SK-N-SH (cell line): ENCODE results near the gene TRAF3IP1. TPM values are rescaled to one million over a fixed set of nuclear protein-coding genes. Genes with fewer than 3 reads are reported as not detected.

Source experiments
- CTCF ChIA-PET: fragments of 300-600, 350-600 bp; formaldehyde crosslinking; extraction: SDS; loops from one replicate; lab custom pipeline; 2021; lab: Yijun Ruan, JAX
- POLR2A ChIA-PET: fragments of 350-600 bp; sonication (Branson Sonifier 250); formaldehyde crosslinking; extraction: SDS; loops from one replicate; lab custom pipeline; 2020; ENCODE audit warnings: antibody characterized with exemption, inconsistent platforms; lab: Yijun Ruan, JAX
- DNase-seq: peaks from one replicate; pipeline ENCODE4 v3.0.0; 2012
- H2AFZ ChIP-seq: fragments of 200-600 bp; sonication (generic); 2 replicates; pipeline ENCODE4 v1.8.1; 2016; ENCODE audit warnings: antibody characterized with exemption, mild to moderate bottlenecking, low read depth
- H3F3A ChIP-seq: fragments of 200-600 bp; sonication (generic); replicated peaks from 2 replicates; pipeline ENCODE3; 2016; ENCODE audit warnings: antibody characterized with exemption, mild to moderate bottlenecking; ENCODE audit not compliant: insufficient read depth
- H3K27ac ChIP-seq, 2 experiments: fragments of 200-500 bp in 1 of 2; fragments of 200-600 bp in 1 of 2; sonication (Bioruptor generic) in 1 of 2; sonication (generic), shearing (Covaris generic) in 1 of 2; 2 replicates each; pipeline versions ENCODE4 v1.5.1 to v1.6.1; 2014 to 2016; ENCODE audit warnings: low read depth in 2 of 2, inconsistent platforms in 1 of 2, low read length in 1 of 2, mild to moderate bottlenecking in 1 of 2, mixed read lengths in 1 of 2
- H3K27me3 ChIP-seq: fragments of 200-600 bp; sonication (generic), shearing (Covaris generic); 2 replicates; pipeline ENCODE4 v1.6.1; 2016; ENCODE audit warnings: mixed run types; ENCODE audit not compliant: insufficient read depth
- H3K36me3 ChIP-seq, 2 experiments: fragments of 200-500 bp in 1 of 2; fragments of 200-600 bp in 1 of 2; sonication (Bioruptor generic) in 1 of 2; sonication (generic) in 1 of 2; replicated peaks in 1 of 2; 2 replicates each; pipeline versions ENCODE3 to v1.5.1; 2014 to 2016; ENCODE audit warnings: low read length in 1 of 2, mild to moderate bottlenecking in 1 of 2; ENCODE audit not compliant: insufficient read depth in 2 of 2, control insufficient read depth in 1 of 2
- H3K4me1 ChIP-seq, 2 experiments: fragments of 200-500 bp in 1 of 2; fragments of 200-600 bp in 1 of 2; sonication (Bioruptor generic) in 1 of 2; sonication (generic), shearing (Covaris generic) in 1 of 2; 2 replicates each; pipeline versions ENCODE4 v1.5.1 to v1.6.1; 2014 to 2016; ENCODE audit warnings: low read depth in 1 of 2, low read length in 1 of 2, mixed run types in 1 of 2; ENCODE audit not compliant: insufficient read depth in 2 of 2, control insufficient read depth in 1 of 2
- H3K4me2 ChIP-seq: fragments of 200-600 bp; sonication (generic), shearing (Covaris generic); 2 replicates; pipeline ENCODE4 v1.6.1; 2017; ENCODE audit warnings: mixed run types
- H3K4me3 ChIP-seq, 2 experiments: fragments of 200-500 bp in 1 of 2; fragments of 200-600 bp in 1 of 2; sonication (Bioruptor generic) in 1 of 2; sonication (generic), shearing (Covaris generic) in 1 of 2; 2 replicates each; pipeline versions ENCODE4 v1.5.1 to v1.8.1; 2014 to 2016; ENCODE audit warnings: low read depth in 2 of 2, inconsistent platforms in 1 of 2, low read length in 1 of 2, mild to moderate bottlenecking in 1 of 2, mixed read lengths in 1 of 2, moderate library complexity in 1 of 2
- H3K79me2 ChIP-seq: fragments of 200-600 bp; sonication (generic); 2 replicates; pipeline ENCODE4 v1.8.1; 2017; ENCODE audit warnings: mild to moderate bottlenecking; ENCODE audit not compliant: insufficient read depth
- H3K9ac ChIP-seq: fragments of 200-600 bp; sonication (generic); 2 replicates; pipeline ENCODE4 v1.6.1; 2017; ENCODE audit warnings: mixed run types
- H3K9me2 ChIP-seq: fragments of 200-600 bp; sonication (generic); 2 replicates; pipeline ENCODE4 v1.6.1; 2017; ENCODE audit warnings: mixed run types
- H3K9me3 ChIP-seq: fragments of 200-600 bp; sonication (generic); 2 replicates; pipeline ENCODE4 v1.6.1; 2017; ENCODE audit warnings: mixed run types, mild to moderate bottlenecking, moderate library complexity
- H4K20me1 ChIP-seq: fragments of 200-600 bp; sonication (generic); 2 replicates; pipeline ENCODE4 v1.6.1; 2017; ENCODE audit warnings: mild to moderate bottlenecking, mixed run types; ENCODE audit not compliant: insufficient read depth
- CHD2 ChIP-seq: fragments of 150-350 bp; IDR thresholded peaks from 2 replicates; pipeline ENCODE4 v1.6.1; 2018; ENCODE audit warnings: low read length; ENCODE audit not compliant: partially characterized antibody
- EZH2phosphoT487 ChIP-seq: fragments of 200-600 bp; sonication (generic); IDR thresholded peaks from 2 replicates; pipeline ENCODE4 v1.6.1; 2017; ENCODE audit warnings: low read depth, mixed run types, mild to moderate bottlenecking, antibody characterized with exemption, moderate library complexity, borderline replicate concordance
- FOSL2 ChIP-seq: IDR thresholded peaks from 2 replicates; pipeline ENCODE4 v1.4.0; 2012; ENCODE audit warnings: low read depth, mild to moderate bottlenecking, moderate library complexity, borderline replicate concordance
- GABPA ChIP-seq: IDR thresholded peaks from 2 replicates; pipeline ENCODE4 v1.4.0; 2012; ENCODE audit warnings: low read depth, mild to moderate bottlenecking
- JUND ChIP-seq: IDR thresholded peaks from 2 replicates; pipeline ENCODE4 v1.4.0; 2012
- MEF2A ChIP-seq: IDR thresholded peaks from 2 replicates; pipeline ENCODE4 v1.4.0; 2012; ENCODE audit warnings: low read depth, borderline replicate concordance
- NFIC ChIP-seq: IDR thresholded peaks from 2 replicates; pipeline ENCODE4 v1.4.0; 2012; ENCODE audit warnings: borderline replicate concordance
- NRF1 ChIP-seq: IDR thresholded peaks from 2 replicates; pipeline ENCODE4 v1.6.1; 2012; ENCODE audit warnings: low read depth, mild to moderate bottlenecking, low read length
- RAD21 ChIP-seq: IDR thresholded peaks from 2 replicates; pipeline ENCODE4 v1.6.1; 2012; ENCODE audit warnings: mild to moderate bottlenecking, low read length
- RCOR1 ChIP-seq: fragments of 150-350 bp; IDR thresholded peaks from 2 replicates; pipeline ENCODE4 v1.6.1; 2017; ENCODE audit warnings: antibody characterized with exemption, low read length
- SIN3A ChIP-seq: IDR thresholded peaks from 2 replicates; pipeline ENCODE4 v1.6.1; 2012; ENCODE audit warnings: low read depth, mild to moderate bottlenecking, low read length, moderate library complexity, borderline replicate concordance
- TAF1 ChIP-seq: IDR thresholded peaks from 2 replicates; pipeline ENCODE4 v1.6.1; 2012; ENCODE audit warnings: low read depth, mild to moderate bottlenecking, low read length, moderate library complexity, borderline replicate concordance
- TEAD4 ChIP-seq: IDR thresholded peaks from 2 replicates; pipeline ENCODE4 v1.4.0; 2012; ENCODE audit warnings: mild to moderate bottlenecking, borderline replicate concordance; ENCODE audit not compliant: insufficient read depth
- WGBS: methylation state at CpG from one replicate; pipeline ENCODE4 v1.1.6; 2017; ENCODE audit warnings: low lambda C conversion rate; 5-methylcytosine and 5-hydroxymethylcytosine counted together
- polyA plus RNA-seq, 3 experiments: library from polyadenylated mRNA; depleted of rRNA; stranded (reverse); fragments of >200 nt; gene quantifications; 2 replicates each; pipeline ENCODE4 v1.2.3, GENCODE V29; 2012
- TF ChIP-seq, protein P1 (sequence below): fragments of 150-350 bp; IDR thresholded peaks from 2 replicates; pipeline ENCODE4 v1.6.1; 2016; ENCODE audit warnings: mild to moderate bottlenecking, low read depth, low read length
- TF ChIP-seq, protein P2 (sequence below): IDR thresholded peaks from 2 replicates; pipeline ENCODE4 v1.6.1; 2012; ENCODE audit warnings: mild to moderate bottlenecking, low read depth, low read length, moderate library complexity
- TF ChIP-seq, protein P3 (sequence below): fragments of 150-350 bp; IDR thresholded peaks from 2 replicates; pipeline ENCODE4 v1.6.1; 2017; ENCODE audit warnings: antibody characterized with exemption, low read length, low read depth, borderline replicate concordance
- TF ChIP-seq, protein P4 (sequence below): IDR thresholded peaks from 2 replicates; pipeline ENCODE4 v1.4.0; 2012; ENCODE audit warnings: low read depth, borderline replicate concordance

The TRAF3IP1 gene
- polyA plus RNA-seq, 1 of the 3 experiments (the other 2 are of a cell fraction), result 15.0 TPM

DNA sequence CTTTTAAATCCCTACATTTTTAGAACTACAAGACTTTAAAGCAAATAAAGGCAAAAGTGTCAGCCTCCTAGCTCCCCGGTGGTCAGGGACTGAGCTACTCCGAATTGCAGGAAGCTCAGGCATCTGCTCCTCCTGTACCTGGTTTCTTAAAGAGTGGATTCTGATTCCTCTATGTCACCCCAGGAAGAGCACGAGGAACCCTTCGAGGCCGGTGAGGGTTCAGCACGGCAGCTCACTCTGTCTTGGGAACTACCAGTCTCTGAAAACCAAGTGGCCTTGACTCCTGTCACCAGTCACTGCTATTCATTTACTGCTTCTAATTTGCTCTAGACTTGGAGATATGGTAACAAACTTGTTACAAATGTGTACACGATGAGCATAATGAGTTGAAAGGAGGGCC is 34.2 kb upstream of the TRAF3IP1 start (continued):
- TF ChIP-seq, protein P1, sequence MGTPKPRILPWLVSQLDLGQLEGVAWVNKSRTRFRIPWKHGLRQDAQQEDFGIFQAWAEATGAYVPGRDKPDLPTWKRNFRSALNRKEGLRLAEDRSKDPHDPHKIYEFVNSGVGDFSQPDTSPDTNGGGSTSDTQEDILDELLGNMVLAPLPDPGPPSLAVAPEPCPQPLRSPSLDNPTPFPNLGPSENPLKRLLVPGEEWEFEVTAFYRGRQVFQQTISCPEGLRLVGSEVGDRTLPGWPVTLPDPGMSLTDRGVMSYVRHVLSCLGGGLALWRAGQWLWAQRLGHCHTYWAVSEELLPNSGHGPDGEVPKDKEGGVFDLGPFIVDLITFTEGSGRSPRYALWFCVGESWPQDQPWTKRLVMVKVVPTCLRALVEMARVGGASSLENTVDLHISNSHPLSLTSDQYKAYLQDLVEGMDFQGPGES, result no peak
- TF ChIP-seq TEAD4 (no peak), TAF1 (no peak), RAD21 (no peak), NRF1 (no peak), SIN3A (no peak)
- TF ChIP-seq, protein P2, sequence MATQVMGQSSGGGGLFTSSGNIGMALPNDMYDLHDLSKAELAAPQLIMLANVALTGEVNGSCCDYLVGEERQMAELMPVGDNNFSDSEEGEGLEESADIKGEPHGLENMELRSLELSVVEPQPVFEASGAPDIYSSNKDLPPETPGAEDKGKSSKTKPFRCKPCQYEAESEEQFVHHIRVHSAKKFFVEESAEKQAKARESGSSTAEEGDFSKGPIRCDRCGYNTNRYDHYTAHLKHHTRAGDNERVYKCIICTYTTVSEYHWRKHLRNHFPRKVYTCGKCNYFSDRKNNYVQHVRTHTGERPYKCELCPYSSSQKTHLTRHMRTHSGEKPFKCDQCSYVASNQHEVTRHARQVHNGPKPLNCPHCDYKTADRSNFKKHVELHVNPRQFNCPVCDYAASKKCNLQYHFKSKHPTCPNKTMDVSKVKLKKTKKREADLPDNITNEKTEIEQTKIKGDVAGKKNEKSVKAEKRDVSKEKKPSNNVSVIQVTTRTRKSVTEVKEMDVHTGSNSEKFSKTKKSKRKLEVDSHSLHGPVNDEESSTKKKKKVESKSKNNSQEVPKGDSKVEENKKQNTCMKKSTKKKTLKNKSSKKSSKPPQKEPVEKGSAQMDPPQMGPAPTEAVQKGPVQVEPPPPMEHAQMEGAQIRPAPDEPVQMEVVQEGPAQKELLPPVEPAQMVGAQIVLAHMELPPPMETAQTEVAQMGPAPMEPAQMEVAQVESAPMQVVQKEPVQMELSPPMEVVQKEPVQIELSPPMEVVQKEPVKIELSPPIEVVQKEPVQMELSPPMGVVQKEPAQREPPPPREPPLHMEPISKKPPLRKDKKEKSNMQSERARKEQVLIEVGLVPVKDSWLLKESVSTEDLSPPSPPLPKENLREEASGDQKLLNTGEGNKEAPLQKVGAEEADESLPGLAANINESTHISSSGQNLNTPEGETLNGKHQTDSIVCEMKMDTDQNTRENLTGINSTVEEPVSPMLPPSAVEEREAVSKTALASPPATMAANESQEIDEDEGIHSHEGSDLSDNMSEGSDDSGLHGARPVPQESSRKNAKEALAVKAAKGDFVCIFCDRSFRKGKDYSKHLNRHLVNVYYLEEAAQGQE, result no peak
- TF ChIP-seq, protein P3, sequence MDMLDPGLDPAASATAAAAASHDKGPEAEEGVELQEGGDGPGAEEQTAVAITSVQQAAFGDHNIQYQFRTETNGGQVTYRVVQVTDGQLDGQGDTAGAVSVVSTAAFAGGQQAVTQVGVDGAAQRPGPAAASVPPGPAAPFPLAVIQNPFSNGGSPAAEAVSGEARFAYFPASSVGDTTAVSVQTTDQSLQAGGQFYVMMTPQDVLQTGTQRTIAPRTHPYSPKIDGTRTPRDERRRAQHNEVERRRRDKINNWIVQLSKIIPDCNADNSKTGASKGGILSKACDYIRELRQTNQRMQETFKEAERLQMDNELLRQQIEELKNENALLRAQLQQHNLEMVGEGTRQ, result no peak

DNA sequence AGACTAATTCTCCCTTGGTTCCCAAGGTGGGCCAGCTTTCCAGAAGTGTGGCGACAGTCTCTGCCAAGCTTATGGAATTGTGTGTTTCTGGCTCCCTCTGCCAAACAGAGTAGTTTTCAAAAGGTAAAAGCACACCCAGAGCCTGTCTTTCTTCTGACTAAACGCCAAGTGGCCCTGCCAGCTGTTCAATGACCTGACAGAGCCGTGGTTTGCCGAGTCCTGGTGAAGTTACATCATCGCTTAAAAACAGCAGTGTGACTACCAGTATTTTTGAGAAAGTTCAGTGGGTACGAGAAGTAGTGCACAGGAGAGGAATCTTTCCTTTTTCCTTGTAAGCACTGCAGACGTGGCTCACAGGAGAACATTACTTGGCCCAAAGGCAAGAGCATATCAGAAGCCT is 33.8 kb upstream of the TRAF3IP1 start:
- Histone ChIP-seq H3K4me1 (peaks cover 8 to 15% of the 10 kb centered on the region in 2 experiments; a peak in 3 of 4 replicates), H4K20me1 (peaks cover 15% of the 10 kb centered on the region; the same call in 1 of the 2 replicates), H3F3A (no peaks in the 10 kb centered on the region), H3K79me2 (peaks cover 24% of the 10 kb centered on the region; the same call in 1 of the 2 replicates), H3K36me3 (no peaks in the 10 kb centered on the region), H3K27me3 (no peaks in the 10 kb centered on the region), H3K27ac (peak overlapping the region in 1 of 2 experiments; percentile 67; a peak in 1 of 4 replicates), H3K9me2 (no peaks in the 10 kb centered on the region), H3K4me3 (no peak overlapping the region), H2AFZ (no peak overlapping the region), H3K9me3 (no peaks in the 10 kb centered on the region), H3K4me2 (0 out of 2 replicates have a peak overlapping the region, but pooled peaks have one; percentile 95), H3K9ac (no peak overlapping the region; the same call in 1 of the 2 replicates)
- ChIA-PET CTCF (interaction anchor here (1.0 to 5.7 kb wide), 6 partner anchors 8 to 31 kb away, joined by 3 to 28 read pairs (median 8); no protein-coding TSS in a partner anchor), POLR2A (no interaction called here)
- TF ChIP-seq EZH2phosphoT487 (no peak), NFIC (no peak), JUND (no peak), GABPA (no peak), RCOR1 (no peak), RAD21 (no peak), FOSL2 (no peak), MEF2A (no peak), TEAD4 (no peak), CHD2 (no peak)
- TF ChIP-seq, protein P4, sequence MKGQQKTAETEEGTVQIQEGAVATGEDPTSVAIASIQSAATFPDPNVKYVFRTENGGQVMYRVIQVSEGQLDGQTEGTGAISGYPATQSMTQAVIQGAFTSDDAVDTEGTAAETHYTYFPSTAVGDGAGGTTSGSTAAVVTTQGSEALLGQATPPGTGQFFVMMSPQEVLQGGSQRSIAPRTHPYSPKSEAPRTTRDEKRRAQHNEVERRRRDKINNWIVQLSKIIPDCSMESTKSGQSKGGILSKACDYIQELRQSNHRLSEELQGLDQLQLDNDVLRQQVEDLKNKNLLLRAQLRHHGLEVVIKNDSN, result no peak
- WGBS, result 83% methylated on average over 6 of the region's 7 CpGs
- DNase-seq, result no peak
